ENCODE measurements around the gene ARHGAP27.

Gene ARHGAP27

GRCh38 chr17:45385331-45385997 lies 47.2 kb downstream of the ARHGAP27 start:
- Histone ChIP-seq H3K36me3 (ENCODE audit: control insufficient read depth, low read depth, low read length) (no peaks in the 10 kb centered on the region), H3K27me3 (ENCODE audit: control insufficient read depth, insufficient read depth, low read length) (no peaks in the 10 kb centered on the region), H3K4me1 (ENCODE audit: control insufficient read depth, low read depth, low read length) (no peaks in the 10 kb centered on the region), H3K9ac (ENCODE audit: low read length) (no peak overlapping the region), H3K27ac (ENCODE audit: low read length) (no peak overlapping the region), H3K4me3 (ENCODE audit: low read length) (no peak overlapping the region), H3K9me3 (ENCODE audit: control insufficient read depth, low read depth, low read length) (no peaks in the 10 kb centered on the region)

- Histone ChIP-seq H3K4me1 (ENCODE audit: control insufficient read depth, low read depth, low read length) (no peaks in the 10 kb centered on the region), H3K27me3 (ENCODE audit: control insufficient read depth, insufficient read depth, low read length) (no peaks in the 10 kb centered on the region), H3K9me3 (ENCODE audit: control insufficient read depth, low read depth, low read length) (no peaks in the 10 kb centered on the region), H3K4me3 (ENCODE audit: low read length) (no peak overlapping the region), H3K36me3 (ENCODE audit: control insufficient read depth, low read depth, low read length) (no peaks in the 10 kb centered on the region), H3K9ac (ENCODE audit: low read length) (no peak overlapping the region), H3K27ac (ENCODE audit: low read length) (no peak overlapping the region)
Observed at GRCh38 chr17:45384789-45385262, 47.8 kb downstream of the ARHGAP27 start.

- Histone ChIP-seq H3K27ac (ENCODE audit: low read length) (no peak overlapping the region), H3K4me3 (ENCODE audit: low read length) (no peak overlapping the region)
Observed at GRCh38 chr17:45384047-45384788, 48.5 kb downstream of the ARHGAP27 start.

GRCh38 chr17:45383003-45383402 lies 49.7 kb downstream of the ARHGAP27 start:
- Histone ChIP-seq H3K9me3 (ENCODE audit: control insufficient read depth, low read depth, low read length) (no peaks in the 10 kb centered on the region), H3K4me1 (ENCODE audit: control insufficient read depth, low read depth, low read length) (no peaks in the 10 kb centered on the region), H3K9ac (ENCODE audit: low read length) (no peak overlapping the region)

More at GRCh38 chr17:45384047-45384788, 48.5 kb downstream of the ARHGAP27 start:
- Histone ChIP-seq H3K4me1 (ENCODE audit: control insufficient read depth, low read depth, low read length) (no peaks in the 10 kb centered on the region), H3K9me3 (ENCODE audit: control insufficient read depth, low read depth, low read length) (no peaks in the 10 kb centered on the region), H3K36me3 (ENCODE audit: control insufficient read depth, low read depth, low read length) (no peaks in the 10 kb centered on the region), H3K27me3 (ENCODE audit: control insufficient read depth, insufficient read depth, low read length) (no peaks in the 10 kb centered on the region), H3K9ac (ENCODE audit: low read length) (no peak overlapping the region)

GRCh38 chr17:45382226-45382625 lies 50.4 kb downstream of the ARHGAP27 start:
- Histone ChIP-seq H3K9ac (ENCODE audit: low read length) (no peak overlapping the region), H3K27ac (ENCODE audit: low read length) (no peak overlapping the region), H3K4me3 (ENCODE audit: low read length) (no peak overlapping the region), H3K27me3 (ENCODE audit: control insufficient read depth, insufficient read depth, low read length) (no peaks in the 10 kb centered on the region), H3K4me1 (ENCODE audit: control insufficient read depth, low read depth, low read length) (no peaks in the 10 kb centered on the region), H3K9me3 (ENCODE audit: control insufficient read depth, low read depth, low read length) (no peaks in the 10 kb centered on the region), H3K36me3 (ENCODE audit: control insufficient read depth, low read depth, low read length) (no peaks in the 10 kb centered on the region)

More at GRCh38 chr17:45383003-45383402, 49.7 kb downstream of the ARHGAP27 start:
- Histone ChIP-seq H3K36me3 (ENCODE audit: control insufficient read depth, low read depth, low read length) (no peaks in the 10 kb centered on the region), H3K27ac (ENCODE audit: low read length) (no peak overlapping the region), H3K27me3 (ENCODE audit: control insufficient read depth, insufficient read depth, low read length) (no peaks in the 10 kb centered on the region), H3K4me3 (ENCODE audit: low read length) (no peak overlapping the region)

- no peaks in the 10 kb centered on the region for H3K9me3 ChIP-seq (ENCODE audit: control insufficient read depth, low read depth, low read length)
- no peak overlapping the region for H3K27ac ChIP-seq (ENCODE audit: low read length)
- H3K4me3 ChIP-seq (ENCODE audit: low read length): no peak overlapping the region
- H3K4me1 ChIP-seq (ENCODE audit: control insufficient read depth, low read depth, low read length): peaks cover 5% of the 10 kb centered on the region
- no peaks in the 10 kb centered on the region for H3K27me3 ChIP-seq (ENCODE audit: control insufficient read depth, insufficient read depth, low read length)
- no peaks in the 10 kb centered on the region for H3K36me3 ChIP-seq (ENCODE audit: control insufficient read depth, low read depth, low read length)
- no peak overlapping the region for H3K9ac ChIP-seq (ENCODE audit: low read length)
Observed at GRCh38 chr17:45380991-45381390, 51.7 kb downstream of the ARHGAP27 start.

- Histone ChIP-seq H3K36me3 (ENCODE audit: control insufficient read depth, low read depth, low read length) (no peaks in the 10 kb centered on the region), H3K4me3 (ENCODE audit: low read length) (no peak overlapping the region), H3K4me1 (ENCODE audit: control insufficient read depth, low read depth, low read length) (peaks cover 8% of the 10 kb centered on the region), H3K27ac (ENCODE audit: low read length) (no peak overlapping the region), H3K27me3 (ENCODE audit: control insufficient read depth, insufficient read depth, low read length) (no peaks in the 10 kb centered on the region), H3K9ac (ENCODE audit: low read length) (no peak overlapping the region), H3K9me3 (ENCODE audit: control insufficient read depth, low read depth, low read length) (no peaks in the 10 kb centered on the region)
Observed at GRCh38 chr17:45380046-45380765, 52.5 kb downstream of the ARHGAP27 start.

- peaks cover 20% of the 10 kb centered on the region for H3K4me1 ChIP-seq (ENCODE audit: control insufficient read depth, low read depth, low read length)
- H3K27ac ChIP-seq (ENCODE audit: low read length): no peak overlapping the region
- no peaks in the 10 kb centered on the region for H3K9me3 ChIP-seq (ENCODE audit: control insufficient read depth, low read depth, low read length)
- no peaks in the 10 kb centered on the region for H3K27me3 ChIP-seq (ENCODE audit: control insufficient read depth, insufficient read depth, low read length)
- H3K9ac ChIP-seq (ENCODE audit: low read length): no peak overlapping the region
- no peak overlapping the region for H3K4me3 ChIP-seq (ENCODE audit: low read length)
- no peaks in the 10 kb centered on the region for H3K36me3 ChIP-seq (ENCODE audit: control insufficient read depth, low read depth, low read length)
Observed at GRCh38 chr17:45377401-45377800, 55.3 kb downstream of the ARHGAP27 start.

GRCh38 chr17:45376171-45377005 lies 56.3 kb downstream of the ARHGAP27 start:
- H3K27me3 ChIP-seq (ENCODE audit: control insufficient read depth, insufficient read depth, low read length): no peaks in the 10 kb centered on the region
- no peaks in the 10 kb centered on the region for H3K9me3 ChIP-seq (ENCODE audit: control insufficient read depth, low read depth, low read length)
- H3K4me3 ChIP-seq (ENCODE audit: low read length): no peak overlapping the region
- H3K36me3 ChIP-seq (ENCODE audit: control insufficient read depth, low read depth, low read length): no peaks in the 10 kb centered on the region
- no peak overlapping the region for H3K9ac ChIP-seq (ENCODE audit: low read length)
- H3K4me1 ChIP-seq (ENCODE audit: control insufficient read depth, low read depth, low read length): peaks cover 29% of the 10 kb centered on the region
- H3K27ac ChIP-seq (ENCODE audit: low read length): no peak overlapping the region

- Histone ChIP-seq H3K9me3 (ENCODE audit: control insufficient read depth, low read depth, low read length) (no peaks in the 10 kb centered on the region), H3K4me1 (ENCODE audit: control insufficient read depth, low read depth, low read length) (peaks cover 37% of the 10 kb centered on the region), H3K27ac (ENCODE audit: low read length) (no peak overlapping the region), H3K4me3 (ENCODE audit: low read length) (no peak overlapping the region), H3K9ac (ENCODE audit: low read length) (no peak overlapping the region), H3K27me3 (ENCODE audit: control insufficient read depth, insufficient read depth, low read length) (no peaks in the 10 kb centered on the region), H3K36me3 (ENCODE audit: control insufficient read depth, low read depth, low read length) (no peaks in the 10 kb centered on the region)
Observed at GRCh38 chr17:45374501-45374900, 58.2 kb downstream of the ARHGAP27 start.
